Measurements from ENCODE around the gene RNF167. TPM values are rescaled to one million over a fixed set of nuclear protein-coding genes. Genes with fewer than 3 reads are reported as not detected.

Gene RNF167
- total RNA-seq, 1 experiment from 2014 or later = 105 TPM

GRCh38 chr17:4893721-4894560 is 46.1 kb upstream of the RNF167 start:
- intact Hi-C loops (cut with micrococcal nuclease) = no loop called here
- Histone ChIP-seq H3K4me3 (replicated peaks in 1 of 2; ENCODE audit: low read depth in 1 of 2, low read length in 2 of 2) (no peak overlapping the region), H3K9me3 (ENCODE audit: control insufficient read depth in 1 of 2, insufficient read depth in 1 of 2, low read depth in 1 of 2, low read length in 2 of 2) (no peaks in the 10 kb centered on the region), H3K27me3 (ENCODE audit: insufficient read depth, low read length) (no peaks in the 10 kb centered on the region), H3K4me2 (ENCODE audit: low read length) (no peak overlapping the region), H3K27ac (ENCODE audit: low read depth, low read length) (no peak overlapping the region), H3K36me3 (ENCODE audit: control insufficient read depth in 1 of 2, insufficient read depth in 2 of 2, low read length in 2 of 2) (peaks cover 23 to 36% of the 10 kb centered on the region in 2 experiments), H2AFZ (ENCODE audit: low read depth, low read length, poor library complexity, severe bottlenecking) (no peak overlapping the region), H3K9me2 (ENCODE audit: insufficient read depth) (no peaks in the 10 kb centered on the region), H3K79me2 (ENCODE audit: insufficient read depth, low read length) (no peaks in the 10 kb centered on the region), H3K4me1 (ENCODE audit: control insufficient read depth in 1 of 2, insufficient read depth in 2 of 2, low read length in 2 of 2) (no peaks in the 10 kb centered on the region), H3K9ac (ENCODE audit: low read length) (no peak overlapping the region), H4K20me1 (ENCODE audit: insufficient read depth) (no peaks in the 10 kb centered on the region)
- ChIA-PET POLR2A (no interaction called here), RAD21 (ENCODE audit: low non-redundant PET in 1 of 2, low total read pairs in 2 of 2, uncharacterized antibody in 2 of 2, unreplicated experiment in 2 of 2) (no interaction called here), CTCF (no interaction called here)
- no peak for TF ChIP-seq ELF1 (IDR thresholded peaks at IDR 0.05; ENCODE audit: borderline replicate concordance, low read depth)
- TF ChIP-seq CBX3 (IDR thresholded peaks at IDR 0.05; ENCODE audit: low read depth) = no peak
- TF ChIP-seq ZBTB33 (IDR thresholded peaks at IDR 0.05; ENCODE audit: extremely low read depth, insufficient replicate concordance, low read length) = no peak
- BruUV-seq (replicated peaks) = no TSS peak
- ATAC-seq (no peak), DNase-seq (ENCODE audit: low read depth, low spot score) (no peak)

GRCh38 chr17:4895121-4895520 is 44.9 kb upstream of the RNF167 start:
- CTCF ChIA-PET = no interaction called here
- RAD21 ChIA-PET (ENCODE audit: low non-redundant PET in 1 of 2, low total read pairs in 2 of 2, uncharacterized antibody in 2 of 2, unreplicated experiment in 2 of 2) = no interaction called here
- BruUV-seq (replicated peaks) = no TSS peak

More at GRCh38 chr17:4895121-4895520, 44.9 kb upstream of the RNF167 start:
- Histone ChIP-seq H3K4me1 (ENCODE audit: control insufficient read depth in 1 of 2, insufficient read depth in 2 of 2, low read length in 2 of 2) (no peaks in the 10 kb centered on the region), H3K79me2 (ENCODE audit: insufficient read depth, low read length) (no peaks in the 10 kb centered on the region), H3K36me3 (ENCODE audit: control insufficient read depth in 1 of 2, insufficient read depth in 2 of 2, low read length in 2 of 2) (peaks cover 19 to 36% of the 10 kb centered on the region in 2 experiments), H3K27me3 (ENCODE audit: insufficient read depth, low read length) (no peaks in the 10 kb centered on the region), H3K9ac (ENCODE audit: low read length) (no peak overlapping the region), H3K9me2 (ENCODE audit: insufficient read depth) (no peaks in the 10 kb centered on the region), H3K4me2 (ENCODE audit: low read length) (no peak overlapping the region), H3K27ac (ENCODE audit: low read depth, low read length) (no peak overlapping the region), H4K20me1 (ENCODE audit: insufficient read depth) (no peaks in the 10 kb centered on the region), H2AFZ (ENCODE audit: low read depth, low read length, poor library complexity, severe bottlenecking) (no peak overlapping the region), H3K4me3 (replicated peaks in 1 of 2; ENCODE audit: low read depth in 1 of 2, low read length in 2 of 2) (no peak overlapping the region), H3K9me3 (ENCODE audit: control insufficient read depth in 1 of 2, insufficient read depth in 1 of 2, low read depth in 1 of 2, low read length in 2 of 2) (no peaks in the 10 kb centered on the region)
- ATAC-seq (no peak), DNase-seq (ENCODE audit: low read depth, low spot score) (no peak)
- intact Hi-C loops (cut with micrococcal nuclease) = no loop called here
- POLR2A ChIA-PET = no interaction called here
- no peak for TF ChIP-seq ZFX (IDR thresholded peaks at IDR 0.05)
